Ovary (tissue), 3 donors: ENCODE results near the gene WDR91.

Experiments used
- CTCF ChIP-seq, 3 donors: fragments of 450-650 bp in 2 of 3; fragments of 200-600 bp in 1 of 3; IDR thresholded peaks; one replicate each; pipeline versions ENCODE4 v1.5.1 to v1.8.0; 2016 to 2022; ENCODE audit warnings: antibody characterized with exemption in 3 of 3, mild to moderate bottlenecking in 1 of 3
- POLR2A ChIP-seq: fragments of 450-650 bp; IDR thresholded peaks from one replicate; pipeline ENCODE4 v1.6.1; 2017; ENCODE audit warnings: antibody characterized with exemption, mild to moderate bottlenecking, moderate library complexity
- donor health status: DM: no; HTN: no; CAD: no.

GRCh38 chr7:135181261-135181928 lies 29.9 kb downstream of the WDR91 start:
- no peak for TF ChIP-seq CTCF (IDR thresholded peaks at IDR 0.05)
- TF ChIP-seq POLR2A, result no peak
